AG04450 (cell line): Measurements from ENCODE around the gene IGLL5. TPM values are rescaled to one million over a fixed set of nuclear protein-coding genes. Genes with fewer than 3 reads are reported as not detected.

ENCODE experiments used
- CTCF ChIA-PET: fragments of 300-600, 350-600 bp; formaldehyde crosslinking; extraction: SDS; loops from one replicate; lab custom pipeline; 2022; ENCODE audit warnings: antibody characterized with exemption, inconsistent platforms; lab: Charles Lee
- POLR2A ChIA-PET: fragments of 350-600 bp; formaldehyde crosslinking; extraction: SDS; loops from one replicate; lab custom pipeline; 2021; ENCODE audit warnings: antibody characterized with exemption, inconsistent platforms; lab: Yijun Ruan, JAX
- DNase-seq: peaks from one replicate; pipeline ENCODE4 v3.0.0-alpha.2; 2011; ENCODE audit warnings: low read depth, low spot score
- H3K27ac ChIP-seq: one replicate; pipeline ENCODE4 v1.5.1; 2012; ENCODE audit warnings: low read depth, low read length, control low read depth
- H3K27me3 ChIP-seq: one replicate; pipeline ENCODE4 v1.6.0; 2012; ENCODE audit warnings: low read length; ENCODE audit not compliant: control insufficient read depth, insufficient read depth
- H3K4me3 ChIP-seq: 2 replicates; pipeline ENCODE4 v1.5.1; 2011; ENCODE audit warnings: mild to moderate bottlenecking, low read depth, low read length, control low read depth
- H3K9me3 ChIP-seq: 2 replicates; pipeline ENCODE4 v1.5.1; 2012; ENCODE audit warnings: low read length; ENCODE audit not compliant: control insufficient read depth, insufficient read depth
- polyA plus RNA-seq: library from polyadenylated mRNA; depleted of rRNA; stranded (reverse); fragments of >200 nt; gene quantifications from 2 replicates; pipeline ENCODE4 v1.2.3, GENCODE V29; 2011
- TF ChIP-seq, protein P1 (sequence below): IDR thresholded peaks from 2 replicates; pipeline ENCODE4 v1.5.1; 2011; ENCODE audit warnings: low read depth, low read length, control low read depth, inconsistent platforms

Gene IGLL5
- polyA plus RNA-seq, 1 experiment = not detected

DNA sequence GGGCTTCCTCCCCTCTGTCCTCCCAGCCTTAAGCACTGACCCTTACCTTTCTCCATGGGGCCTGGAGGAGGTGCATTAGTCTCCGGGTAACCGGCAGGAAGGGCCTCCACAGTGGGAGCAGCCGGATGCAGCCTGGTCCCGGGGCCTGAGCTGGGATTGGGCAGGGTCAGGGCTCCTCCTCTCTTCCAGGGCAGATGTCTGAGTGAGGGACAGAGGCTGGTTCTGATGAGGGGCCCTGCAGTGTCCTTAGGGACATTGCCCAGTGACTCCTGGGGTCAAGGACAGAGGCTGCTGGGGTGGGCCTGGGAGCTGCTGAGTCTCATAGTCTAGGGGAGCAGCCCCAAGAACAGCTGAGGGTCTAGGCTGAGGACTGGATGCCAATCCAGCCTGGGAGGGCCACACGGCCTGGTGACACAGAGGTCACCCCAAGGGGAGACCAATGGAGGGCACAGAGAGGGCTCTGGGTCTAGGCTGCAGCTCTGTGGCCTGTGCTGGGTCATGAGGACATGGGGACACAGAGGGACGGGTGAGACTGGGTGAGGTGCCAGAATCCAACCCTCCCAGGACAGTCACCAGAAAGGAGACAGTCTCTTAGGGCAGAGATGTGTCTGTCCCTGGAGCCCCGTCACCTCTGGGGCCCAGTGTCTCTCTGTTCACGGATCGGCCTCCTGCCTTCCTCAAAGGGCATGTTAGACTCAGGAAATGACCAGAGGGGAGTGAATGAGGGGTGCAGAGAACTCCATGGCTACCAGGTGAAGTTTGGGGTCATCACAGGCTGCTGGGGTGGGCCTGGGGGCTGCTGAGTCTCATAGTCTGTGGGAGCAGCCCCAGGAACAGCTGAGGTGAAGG lies 6.5 kb downstream of the IGLL5 start:
- Histone ChIP-seq H3K27me3 (peaks cover 2% of the 10 kb centered on the region), H3K4me3 (no peak overlapping the region), H3K27ac (no peak overlapping the region), H3K9me3 (no peaks in the 10 kb centered on the region)
- TF ChIP-seq, protein P1, sequence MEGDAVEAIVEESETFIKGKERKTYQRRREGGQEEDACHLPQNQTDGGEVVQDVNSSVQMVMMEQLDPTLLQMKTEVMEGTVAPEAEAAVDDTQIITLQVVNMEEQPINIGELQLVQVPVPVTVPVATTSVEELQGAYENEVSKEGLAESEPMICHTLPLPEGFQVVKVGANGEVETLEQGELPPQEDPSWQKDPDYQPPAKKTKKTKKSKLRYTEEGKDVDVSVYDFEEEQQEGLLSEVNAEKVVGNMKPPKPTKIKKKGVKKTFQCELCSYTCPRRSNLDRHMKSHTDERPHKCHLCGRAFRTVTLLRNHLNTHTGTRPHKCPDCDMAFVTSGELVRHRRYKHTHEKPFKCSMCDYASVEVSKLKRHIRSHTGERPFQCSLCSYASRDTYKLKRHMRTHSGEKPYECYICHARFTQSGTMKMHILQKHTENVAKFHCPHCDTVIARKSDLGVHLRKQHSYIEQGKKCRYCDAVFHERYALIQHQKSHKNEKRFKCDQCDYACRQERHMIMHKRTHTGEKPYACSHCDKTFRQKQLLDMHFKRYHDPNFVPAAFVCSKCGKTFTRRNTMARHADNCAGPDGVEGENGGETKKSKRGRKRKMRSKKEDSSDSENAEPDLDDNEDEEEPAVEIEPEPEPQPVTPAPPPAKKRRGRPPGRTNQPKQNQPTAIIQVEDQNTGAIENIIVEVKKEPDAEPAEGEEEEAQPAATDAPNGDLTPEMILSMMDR = no peak
- ChIA-PET POLR2A (no interaction called here), CTCF (interaction anchor here (1.4 kb wide), 1 partner anchor 9 kb away, joined by 5 read pairs; no protein-coding TSS in a partner anchor)
- no peak for DNase-seq

DNA sequence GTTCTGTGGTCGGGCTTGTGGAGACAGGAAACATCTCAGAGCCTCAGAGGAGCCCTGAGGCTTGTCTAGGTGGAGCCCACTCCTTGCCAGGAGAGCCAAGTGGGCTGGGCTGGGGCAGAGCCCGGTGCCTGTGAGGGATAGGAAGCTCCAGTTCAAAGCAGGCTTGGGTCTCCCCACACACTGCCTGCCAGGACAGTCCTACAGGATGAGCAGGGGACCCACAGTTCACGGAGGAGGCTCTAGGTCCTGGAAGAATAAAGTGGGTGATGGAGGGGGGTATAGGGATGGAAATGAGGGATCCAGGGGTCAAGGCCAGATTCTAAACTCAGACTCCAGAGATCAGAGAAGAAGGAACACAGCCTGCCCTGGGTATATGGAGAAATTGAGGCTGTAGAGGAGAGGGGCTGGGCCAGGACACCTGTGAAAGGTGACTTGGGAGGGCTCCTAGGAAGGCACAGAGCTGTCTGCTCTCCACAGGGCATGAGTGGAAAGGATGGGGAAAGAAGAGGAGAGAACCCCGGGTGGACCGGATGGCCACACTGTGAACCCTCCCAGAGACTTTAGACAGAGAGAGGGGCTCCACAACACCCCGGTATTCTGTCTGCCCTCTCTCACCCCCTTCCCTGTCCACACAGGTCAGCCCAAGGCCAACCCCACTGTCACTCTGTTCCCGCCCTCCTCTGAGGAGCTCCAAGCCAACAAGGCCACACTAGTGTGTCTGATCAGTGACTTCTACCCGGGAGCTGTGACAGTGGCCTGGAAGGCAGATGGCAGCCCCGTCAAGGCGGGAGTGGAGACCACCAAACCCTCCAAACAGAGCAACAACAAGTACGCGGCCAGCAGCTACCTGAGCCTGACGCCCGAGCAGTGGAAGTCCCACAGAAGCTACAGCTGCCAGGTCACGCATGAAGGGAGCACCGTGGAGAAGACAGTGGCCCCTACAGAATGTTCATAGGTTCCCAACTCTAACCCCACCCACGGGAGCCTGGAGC lies 7.4 kb downstream of the IGLL5 start:
- TF ChIP-seq, protein P1 = no peak
- Histone ChIP-seq H3K9me3 (no peaks in the 10 kb centered on the region), H3K27me3 (peaks cover 2% of the 10 kb centered on the region), H3K4me3 (no peak overlapping the region), H3K27ac (no peak overlapping the region)
- no peak for DNase-seq
- ChIA-PET CTCF (interaction anchor here (1.4 kb wide), 1 partner anchor 10 kb away, joined by 5 read pairs; no protein-coding TSS in a partner anchor), POLR2A (no interaction called here)

DNA sequence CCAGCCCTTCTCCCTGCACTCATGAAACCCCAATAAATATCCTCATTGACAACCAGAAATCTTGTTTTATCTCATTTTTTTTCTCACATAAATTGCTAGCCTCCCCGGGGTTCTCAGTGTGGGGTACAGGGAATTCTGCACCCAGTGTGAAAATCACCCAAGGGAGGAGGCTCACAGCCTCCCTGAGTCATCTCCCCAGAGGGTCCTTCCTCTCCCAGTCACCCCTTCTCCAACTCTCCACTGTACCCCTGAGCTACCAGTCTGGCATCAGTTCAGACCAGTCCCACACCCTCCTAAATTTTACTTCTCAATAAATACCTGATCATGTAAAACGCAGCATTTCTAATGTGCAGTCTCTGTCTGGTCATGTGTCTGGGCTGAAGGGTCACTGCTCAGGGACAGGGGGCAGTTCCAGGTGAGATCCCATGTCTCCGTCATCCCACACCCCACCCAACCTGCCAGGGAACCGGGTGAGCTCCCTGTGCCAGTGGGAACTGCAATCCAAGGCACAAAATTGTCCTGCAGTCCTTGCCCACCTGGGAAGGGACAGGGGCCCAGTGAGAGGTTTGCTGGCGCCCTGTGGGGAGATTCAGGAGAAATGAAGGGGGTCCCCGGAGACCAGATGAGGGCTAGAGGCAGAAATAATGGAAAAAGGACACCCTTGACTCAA lies 8.3 kb downstream of the IGLL5 start:
- Histone ChIP-seq H3K27me3 (peaks cover 2% of the 10 kb centered on the region), H3K27ac (no peak overlapping the region), H3K4me3 (no peak overlapping the region), H3K9me3 (no peaks in the 10 kb centered on the region)
- ChIA-PET CTCF (no interaction called here), POLR2A (no interaction called here)
- TF ChIP-seq, protein P1 = no peak
- no peak for DNase-seq

DNA sequence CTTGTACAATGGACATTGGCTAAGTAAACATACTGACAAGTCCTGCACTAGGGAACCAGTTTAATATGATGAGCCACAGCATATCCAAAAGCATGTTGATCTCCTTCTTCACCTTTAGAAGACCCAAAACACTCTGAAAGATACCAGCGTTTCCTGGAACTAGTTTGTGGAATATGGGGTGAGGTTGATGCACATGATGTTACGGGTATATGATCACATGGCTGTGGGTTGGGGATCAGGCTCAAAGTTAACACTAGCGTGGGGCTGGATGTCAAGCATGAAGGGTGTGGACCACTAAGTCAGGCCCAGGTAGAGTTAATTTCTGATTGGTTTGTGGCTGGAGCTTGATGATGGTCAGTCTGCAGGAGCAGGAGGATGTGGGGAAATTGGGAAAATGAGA lies 9.0 kb downstream of the IGLL5 start:
- H3K27me3 ChIP-seq = peaks cover 4% of the 10 kb centered on the region
- no peaks in the 10 kb centered on the region for H3K9me3 ChIP-seq
- TF ChIP-seq, protein P1 = no peak
- POLR2A ChIA-PET = no interaction called here
- no peak for DNase-seq
- CTCF ChIA-PET = no interaction called here
- no peak overlapping the region for H3K4me3 ChIP-seq
- no peak overlapping the region for H3K27ac ChIP-seq
